Esophagus squamous epithelium (tissue), 4 donors: ENCODE results near the gene CPA2.

Experiments
- CTCF ChIP-seq, 6 experiments: fragments of 450-650 bp in 4 of 6; fragments of 200-600 bp in 2 of 6; sonication (generic) in 2 of 6; IDR thresholded peaks; one replicate each; pipeline ENCODE4 v1.5.1; 2016 to 2019; ENCODE audit warnings: antibody characterized with exemption in 6 of 6, mild to moderate bottlenecking in 4 of 6, moderate library complexity in 4 of 6
- POLR2A ChIP-seq, 4 donors: fragments of 450-650 bp; IDR thresholded peaks; one replicate each; pipeline ENCODE4 v1.6.1; 2017; ENCODE audit warnings: antibody characterized with exemption in 4 of 4, mild to moderate bottlenecking in 4 of 4, moderate library complexity in 3 of 4

- TF ChIP-seq CTCF (IDR thresholded peaks at IDR 0.05) (no peak), POLR2A (IDR thresholded peaks at IDR 0.05) (no peak)
Observed at GRCh38 chr7:130319541-130319940, 52.9 kb downstream of the CPA2 start.
